K562 (cell line): ENCODE results near the gene HSF5. TPM values are rescaled to one million over a fixed set of nuclear protein-coding genes. Genes with fewer than 3 reads are reported as not detected.

ENCODE experiments used
- BCLAF1 ChIP-seq, 2 experiments: fragments of 450-650 bp in 1 of 2; IDR thresholded peaks; 2 replicates each; pipeline ENCODE4 v1.6.1; 2011 to 2017; ENCODE audit warnings: low read depth in 2 of 2, antibody characterized with exemption in 1 of 2, borderline replicate concordance in 1 of 2, low read length in 1 of 2, mild to moderate bottlenecking in 1 of 2, mixed read lengths in 1 of 2; ENCODE audit not compliant: control insufficient read depth in 1 of 2
- CLOCK ChIP-seq: fragments of 250-450 bp; sonication (Bioruptor Pico); IDR thresholded peaks from 2 replicates; pipeline ENCODE4 v1.4.0; 2020; ENCODE audit warnings: mild to moderate bottlenecking, moderate library complexity, borderline replicate concordance
- CREB1 ChIP-seq, 2 experiments: sonication (generic) in 1 of 2; formaldehyde crosslinking in 1 of 2; IDR thresholded peaks; 2 replicates each; pipeline versions ENCODE4 v1.6.1 to v1.8.0; 2012 to 2022; ENCODE audit warnings: inconsistent platforms in 1 of 2, mild to moderate bottlenecking in 1 of 2, missing genetic modification reagents in 1 of 2, moderate library complexity in 1 of 2
- CXXC5 ChIP-seq: fragments of 250-450 bp; sonication (Bioruptor Pico); IDR thresholded peaks from 2 replicates; pipeline ENCODE4 v1.8.0; 2022; ENCODE audit warnings: inconsistent platforms, mild to moderate bottlenecking, moderate library complexity
- ELK1 ChIP-seq: sonication (generic); formaldehyde crosslinking; IDR thresholded peaks from 2 replicates; pipeline ENCODE4 v1.8.1; 2022; ENCODE audit warnings: missing genetic modification reagents
- ESRRA ChIP-seq: fragments of 450-650 bp; IDR thresholded peaks from 2 replicates; pipeline ENCODE4 v1.6.1; 2014; ENCODE audit warnings: low read depth, mild to moderate bottlenecking, moderate library complexity, borderline replicate concordance
- FOXP4 ChIP-seq: sonication (generic); formaldehyde crosslinking; IDR thresholded peaks from 2 replicates; pipeline ENCODE4 v1.8.0; 2022; ENCODE audit warnings: mild to moderate bottlenecking, missing genetic modification reagents, borderline replicate concordance
- HES1 ChIP-seq: fragments of 450-650 bp; IDR thresholded peaks from 2 replicates; pipeline ENCODE4 v1.6.1; 2016; ENCODE audit warnings: low read depth, mild to moderate bottlenecking, moderate library complexity
- ILK ChIP-seq: fragments of 450-650 bp; IDR thresholded peaks from 2 replicates; pipeline ENCODE4 v1.6.1; 2016; ENCODE audit warnings: missing genetic modification characterization, low read depth, mild to moderate bottlenecking, missing compliant biosample characterization, moderate library complexity, borderline replicate concordance
- NCOA2 ChIP-seq, 2 experiments: fragments of 450-650 bp; IDR thresholded peaks; 2 replicates each; pipeline ENCODE4 v1.6.1; 2018; ENCODE audit warnings: mild to moderate bottlenecking in 2 of 2, moderate library complexity in 1 of 2; ENCODE audit not compliant: partially characterized antibody in 2 of 2
- ZNF384 ChIP-seq: IDR thresholded peaks from 2 replicates; pipeline ENCODE4 v1.6.1; 2012; ENCODE audit warnings: low read depth, low read length, improper control_type of control experiment
- polyA plus RNA-seq, 8 experiments: library from polyadenylated mRNA; depleted of rRNA in 4 of 8; stranded (reverse) in 5 of 8; unstranded in 3 of 8; fragments of >200 nt; fragmentation: Nextera tagmentation in 2 of 8; fragmentation: Illumina TruSeq in 1 of 8; extraction: Ambion mirVana in 2 of 8; extraction: Trizol in 1 of 8; gene quantifications; 2 replicates each; pipeline versions ENCODE4 v1.2.1 to v1.2.3, GENCODE V29; 2011 to 2014; ENCODE audit warnings: inconsistent platforms in 1 of 8, missing spikeins in 1 of 8
- total RNA-seq, 7 experiments: library from RNA; depleted of rRNA in 6 of 7; stranded (reverse); fragments of >200 nt in 6 of 7; fragmentation: Illumina TruSeq in 2 of 7; extraction: Trizol in 2 of 7; gene quantifications; 2 replicates each; pipeline versions ENCODE4 v1.2.1 to v1.2.3, GENCODE V29; 2011 to 2021; ENCODE audit warnings: low replicate concordance in 1 of 7
- TF ChIP-seq, protein P1 (sequence below): fragments of 450-650 bp; IDR thresholded peaks from 2 replicates; pipeline ENCODE4 v1.6.1; 2016; ENCODE audit warnings: borderline replicate concordance

The HSF5 gene
- total and polyA plus RNA-seq, 9 of the 15 experiments (the other 6 are each of a cell fraction or from before 2014, with no cell fraction given) = 0.04 TPM; not detected in 8

DNA sequence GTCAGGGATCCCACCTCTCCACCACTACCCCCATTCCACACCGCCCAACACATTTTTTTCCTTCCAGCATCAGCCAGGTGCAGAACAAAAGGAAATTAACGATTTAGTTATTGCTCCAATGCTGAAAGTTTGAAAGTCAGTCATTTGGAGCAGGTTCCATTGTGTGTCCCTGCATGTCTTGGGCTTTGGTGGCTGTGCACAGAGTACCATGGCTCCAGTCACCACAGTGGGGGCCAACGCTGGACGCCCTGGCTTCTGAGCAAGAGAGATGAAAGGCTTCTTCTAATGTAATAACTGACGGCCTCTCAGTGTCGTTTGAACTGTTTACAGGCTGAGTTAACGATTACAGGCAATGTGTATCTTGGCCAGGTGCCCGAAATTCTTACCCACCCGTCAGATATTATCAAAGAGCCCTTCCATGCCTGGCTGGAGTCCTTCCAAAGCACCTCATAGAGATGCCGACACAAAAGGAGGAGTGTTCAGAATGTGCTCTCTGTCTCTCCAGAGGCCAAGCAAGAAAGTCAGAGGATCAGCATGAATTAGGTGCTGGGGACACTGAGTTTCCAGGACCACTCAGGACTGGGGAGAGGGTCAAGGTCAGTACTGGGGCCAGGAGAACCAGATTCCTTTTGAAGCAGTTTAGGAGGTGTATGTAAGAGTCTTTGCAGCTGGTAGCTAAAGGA is 96.8 kb downstream of the HSF5 start (continued):
- TF ChIP-seq BCLAF1 (IDR thresholded peaks at IDR 0.05; ENCODE audit: borderline replicate concordance in 1 of 2, control insufficient read depth in 1 of 2, low read depth in 2 of 2, low read length in 1 of 2) (no peak), CLOCK (CRISPR knock-in tag) (no peak), NCOA2 (IDR thresholded peaks at IDR 0.05; ENCODE audit: partially characterized antibody in 2 of 2) (no peak), ELK1 (CRISPR knock-in tag) (no peak), FOXP4 (no peak), CXXC5 (CRISPR knock-in tag) (peak; percentile 43; the same call in 1 of the 2 replicates), ESRRA (0 out of 2 replicates have a peak, but pooled peaks have one; percentile 16), ILK (tag) (no peak), ZNF384 (no peak), HES1 (no peak), CREB1 (IDR thresholded peaks at IDR 0.05) (no peak), CREB1 (CRISPR knock-in tag; IDR thresholded peaks at IDR 0.05) (no peak)
- TF ChIP-seq, protein P1, sequence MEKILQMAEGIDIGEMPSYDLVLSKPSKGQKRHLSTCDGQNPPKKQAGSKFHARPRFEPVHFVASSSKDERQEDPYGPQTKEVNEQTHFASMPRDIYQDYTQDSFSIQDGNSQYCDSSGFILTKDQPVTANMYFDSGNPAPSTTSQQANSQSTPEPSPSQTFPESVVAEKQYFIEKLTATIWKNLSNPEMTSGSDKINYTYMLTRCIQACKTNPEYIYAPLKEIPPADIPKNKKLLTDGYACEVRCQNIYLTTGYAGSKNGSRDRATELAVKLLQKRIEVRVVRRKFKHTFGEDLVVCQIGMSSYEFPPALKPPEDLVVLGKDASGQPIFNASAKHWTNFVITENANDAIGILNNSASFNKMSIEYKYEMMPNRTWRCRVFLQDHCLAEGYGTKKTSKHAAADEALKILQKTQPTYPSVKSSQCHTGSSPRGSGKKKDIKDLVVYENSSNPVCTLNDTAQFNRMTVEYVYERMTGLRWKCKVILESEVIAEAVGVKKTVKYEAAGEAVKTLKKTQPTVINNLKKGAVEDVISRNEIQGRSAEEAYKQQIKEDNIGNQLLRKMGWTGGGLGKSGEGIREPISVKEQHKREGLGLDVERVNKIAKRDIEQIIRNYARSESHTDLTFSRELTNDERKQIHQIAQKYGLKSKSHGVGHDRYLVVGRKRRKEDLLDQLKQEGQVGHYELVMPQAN = no peak
